ENCODE results near the gene NDUFAF2.
A peak's percentile ranks its signal among the peaks of the same experiment; 100 is the strongest.

DNA sequence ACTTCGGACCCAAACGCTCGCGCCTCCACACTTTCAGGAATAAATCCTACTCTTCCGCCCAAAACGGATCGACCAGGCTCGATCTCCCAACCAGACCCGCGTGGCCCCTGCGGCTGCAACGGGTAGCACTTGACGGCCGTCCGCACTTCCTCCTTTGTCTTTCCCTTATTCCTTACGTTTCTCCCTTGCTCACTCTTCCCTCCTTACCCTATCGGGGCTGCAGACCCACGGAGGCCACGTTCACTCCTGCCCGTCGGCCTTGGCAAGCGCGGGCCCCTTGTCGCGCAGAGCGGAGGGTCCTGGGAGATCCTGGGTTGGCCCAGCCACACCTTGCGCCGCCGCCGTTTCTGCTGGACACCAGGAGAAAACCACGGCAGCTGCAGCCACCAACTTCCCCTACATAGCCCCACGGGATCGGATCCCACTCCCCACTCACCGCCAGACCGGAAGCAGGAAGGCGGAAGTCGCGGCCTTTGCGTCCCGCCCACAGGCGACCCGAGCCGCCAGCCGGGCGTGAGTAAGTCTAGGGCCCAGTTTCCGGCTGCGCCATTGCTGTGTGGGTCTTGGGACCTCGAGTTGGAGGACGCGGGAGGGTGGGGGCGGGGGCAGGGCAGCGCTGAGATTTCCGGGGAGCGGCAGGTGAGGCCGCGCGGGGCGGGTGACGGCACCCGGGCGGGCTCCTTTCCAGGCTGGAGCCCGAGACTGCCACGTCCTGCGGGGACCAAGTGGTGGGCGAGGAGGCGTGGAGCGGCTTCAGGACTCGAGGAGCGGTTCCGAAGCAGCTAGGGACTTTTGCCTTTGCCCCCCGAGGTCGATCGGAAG lies 217.2 kb downstream of the NDUFAF2 start, which contains the start of gene SMIM15:
- peak; percentile 99 for TF ChIP-seq POLR2A (IDR thresholded peaks at IDR 0.05; ENCODE audit: low read depth, low read length)
- TF ChIP-seq, protein P1, sequence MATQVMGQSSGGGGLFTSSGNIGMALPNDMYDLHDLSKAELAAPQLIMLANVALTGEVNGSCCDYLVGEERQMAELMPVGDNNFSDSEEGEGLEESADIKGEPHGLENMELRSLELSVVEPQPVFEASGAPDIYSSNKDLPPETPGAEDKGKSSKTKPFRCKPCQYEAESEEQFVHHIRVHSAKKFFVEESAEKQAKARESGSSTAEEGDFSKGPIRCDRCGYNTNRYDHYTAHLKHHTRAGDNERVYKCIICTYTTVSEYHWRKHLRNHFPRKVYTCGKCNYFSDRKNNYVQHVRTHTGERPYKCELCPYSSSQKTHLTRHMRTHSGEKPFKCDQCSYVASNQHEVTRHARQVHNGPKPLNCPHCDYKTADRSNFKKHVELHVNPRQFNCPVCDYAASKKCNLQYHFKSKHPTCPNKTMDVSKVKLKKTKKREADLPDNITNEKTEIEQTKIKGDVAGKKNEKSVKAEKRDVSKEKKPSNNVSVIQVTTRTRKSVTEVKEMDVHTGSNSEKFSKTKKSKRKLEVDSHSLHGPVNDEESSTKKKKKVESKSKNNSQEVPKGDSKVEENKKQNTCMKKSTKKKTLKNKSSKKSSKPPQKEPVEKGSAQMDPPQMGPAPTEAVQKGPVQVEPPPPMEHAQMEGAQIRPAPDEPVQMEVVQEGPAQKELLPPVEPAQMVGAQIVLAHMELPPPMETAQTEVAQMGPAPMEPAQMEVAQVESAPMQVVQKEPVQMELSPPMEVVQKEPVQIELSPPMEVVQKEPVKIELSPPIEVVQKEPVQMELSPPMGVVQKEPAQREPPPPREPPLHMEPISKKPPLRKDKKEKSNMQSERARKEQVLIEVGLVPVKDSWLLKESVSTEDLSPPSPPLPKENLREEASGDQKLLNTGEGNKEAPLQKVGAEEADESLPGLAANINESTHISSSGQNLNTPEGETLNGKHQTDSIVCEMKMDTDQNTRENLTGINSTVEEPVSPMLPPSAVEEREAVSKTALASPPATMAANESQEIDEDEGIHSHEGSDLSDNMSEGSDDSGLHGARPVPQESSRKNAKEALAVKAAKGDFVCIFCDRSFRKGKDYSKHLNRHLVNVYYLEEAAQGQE (IDR thresholded peaks at IDR 0.05; ENCODE audit: low read depth, low read length): no peak
- TF ChIP-seq PML (IDR thresholded peaks at IDR 0.05; ENCODE audit: low read length): peak; percentile 92
- TF ChIP-seq RAD51 (IDR thresholded peaks at IDR 0.05): no peak
- TF ChIP-seq, protein P2, sequence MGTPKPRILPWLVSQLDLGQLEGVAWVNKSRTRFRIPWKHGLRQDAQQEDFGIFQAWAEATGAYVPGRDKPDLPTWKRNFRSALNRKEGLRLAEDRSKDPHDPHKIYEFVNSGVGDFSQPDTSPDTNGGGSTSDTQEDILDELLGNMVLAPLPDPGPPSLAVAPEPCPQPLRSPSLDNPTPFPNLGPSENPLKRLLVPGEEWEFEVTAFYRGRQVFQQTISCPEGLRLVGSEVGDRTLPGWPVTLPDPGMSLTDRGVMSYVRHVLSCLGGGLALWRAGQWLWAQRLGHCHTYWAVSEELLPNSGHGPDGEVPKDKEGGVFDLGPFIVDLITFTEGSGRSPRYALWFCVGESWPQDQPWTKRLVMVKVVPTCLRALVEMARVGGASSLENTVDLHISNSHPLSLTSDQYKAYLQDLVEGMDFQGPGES (IDR thresholded peaks at IDR 0.05): no peak
- TF ChIP-seq RAD21 (IDR thresholded peaks at IDR 0.05; ENCODE audit: insufficient read depth, low read depth, low read length): no peak
- TF ChIP-seq, protein P3, sequence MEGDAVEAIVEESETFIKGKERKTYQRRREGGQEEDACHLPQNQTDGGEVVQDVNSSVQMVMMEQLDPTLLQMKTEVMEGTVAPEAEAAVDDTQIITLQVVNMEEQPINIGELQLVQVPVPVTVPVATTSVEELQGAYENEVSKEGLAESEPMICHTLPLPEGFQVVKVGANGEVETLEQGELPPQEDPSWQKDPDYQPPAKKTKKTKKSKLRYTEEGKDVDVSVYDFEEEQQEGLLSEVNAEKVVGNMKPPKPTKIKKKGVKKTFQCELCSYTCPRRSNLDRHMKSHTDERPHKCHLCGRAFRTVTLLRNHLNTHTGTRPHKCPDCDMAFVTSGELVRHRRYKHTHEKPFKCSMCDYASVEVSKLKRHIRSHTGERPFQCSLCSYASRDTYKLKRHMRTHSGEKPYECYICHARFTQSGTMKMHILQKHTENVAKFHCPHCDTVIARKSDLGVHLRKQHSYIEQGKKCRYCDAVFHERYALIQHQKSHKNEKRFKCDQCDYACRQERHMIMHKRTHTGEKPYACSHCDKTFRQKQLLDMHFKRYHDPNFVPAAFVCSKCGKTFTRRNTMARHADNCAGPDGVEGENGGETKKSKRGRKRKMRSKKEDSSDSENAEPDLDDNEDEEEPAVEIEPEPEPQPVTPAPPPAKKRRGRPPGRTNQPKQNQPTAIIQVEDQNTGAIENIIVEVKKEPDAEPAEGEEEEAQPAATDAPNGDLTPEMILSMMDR (IDR thresholded peaks at IDR 0.05 in 2 of 3, conservative IDR thresholded peaks at IDR 0.05 in 1 of 3; ENCODE audit: control insufficient read depth in 2 of 3, extremely low read depth in 1 of 3, insufficient read depth in 1 of 3, low read depth in 3 of 3, low read length in 3 of 3): no peak
